Urinary bladder (tissue), 4 donors: ENCODE measurements around the gene TRIM7. TPM values are rescaled to one million over a fixed set of nuclear protein-coding genes. Genes with fewer than 3 reads are reported as not detected.
"Not testable (repeated sequence)": the region's sequence is repeated elsewhere in the genome, so short reads cannot be mapped to it uniquely, and the experiment has no call there.

Experiments
- DNase-seq: peaks from one replicate; pipeline ENCODE4 v3.0.0-alpha.2; 2015; ENCODE audit errors: extremely low spot score
- H3K27ac ChIP-seq: one replicate; pipeline ENCODE4 v1.5.1; 2013; ENCODE audit warnings: low read depth, mild to moderate bottlenecking, moderate library complexity
- H3K36me3 ChIP-seq: one replicate; pipeline ENCODE4 v1.6.1; 2013; ENCODE audit warnings: mild to moderate bottlenecking, moderate library complexity; ENCODE audit not compliant: insufficient read depth
- H3K4me1 ChIP-seq: one replicate; pipeline ENCODE4 v1.6.1; 2013; ENCODE audit warnings: mild to moderate bottlenecking, moderate library complexity; ENCODE audit not compliant: insufficient read depth
- H3K4me3 ChIP-seq: one replicate; pipeline ENCODE4 v1.5.1; 2013; ENCODE audit warnings: low read depth, low read length
- WGBS: extraction: QIAGEN DNeasy Blood & Tissue Kit; methylation state at CpG from one replicate; pipeline ENCODE4 v1.1.7; 2013; 5-methylcytosine and 5-hydroxymethylcytosine counted together
- polyA plus RNA-seq: library from polyadenylated mRNA; stranded (reverse); fragments of 200-250 nt; gene quantifications from one replicate; pipeline ENCODE4 v1.2.3, GENCODE V29; 2013
- total RNA-seq: library from RNA; depleted of rRNA; stranded (reverse); fragments of >200 nt; gene quantifications from one replicate; pipeline ENCODE4 v1.2.3, GENCODE V29; 2014
- donor health status: healthy with polysubstance abuse.
- donor health status: healthy.

Gene TRIM7
- total and polyA plus RNA-seq, 2 donors: 1.2 to 3.7 TPM

- no peak for DNase-seq
- Histone ChIP-seq H3K27ac (no peak overlapping the region), H3K36me3 (no peaks in the 10 kb centered on the region), H3K4me1 (no peaks in the 10 kb centered on the region), H3K4me3 (no peak overlapping the region)
- WGBS: 90% methylated on average over 6 of the region's 6 CpGs
Observed at GRCh38 chr5:181212080-181212479, 7.1 kb upstream of the TRIM7 start.

- Histone ChIP-seq H3K36me3 (no peaks in the 10 kb centered on the region), H3K4me1 (no peaks in the 10 kb centered on the region), H3K4me3 (no peak overlapping the region), H3K27ac (no peak overlapping the region)
- no peak for DNase-seq
- 47% methylated on average over 7 of the region's 7 CpGs for WGBS
Observed at GRCh38 chr5:181211208-181211607, 6.2 kb upstream of the TRIM7 start.

GRCh38 chr5:181210698-181211097 is 5.7 kb upstream of the TRIM7 start:
- not testable (repeated sequence) for DNase-seq, H3K27ac ChIP-seq, H3K36me3 ChIP-seq, H3K4me1 ChIP-seq, H3K4me3 ChIP-seq
- 78% methylated on average over 17 of the region's 17 CpGs for WGBS

GRCh38 chr5:181210148-181210547 is 5.2 kb upstream of the TRIM7 start:
- H3K4me1 ChIP-seq, H3K36me3 ChIP-seq, DNase-seq, H3K27ac ChIP-seq, H3K4me3 ChIP-seq: not testable (repeated sequence)
- WGBS: 76% methylated on average over 11 of the region's 11 CpGs

GRCh38 chr5:181209006-181209405 is 4.0 kb upstream of the TRIM7 start:
- H3K4me3 ChIP-seq, H3K27ac ChIP-seq, H3K4me1 ChIP-seq, DNase-seq, H3K36me3 ChIP-seq: not testable (repeated sequence)
- 85% methylated on average over 24 of the region's 24 CpGs for WGBS

GRCh38 chr5:181207960-181208253 is 2.9 kb upstream of the TRIM7 start:
- H3K27ac ChIP-seq: no peak overlapping the region

GRCh38 chr5:181207214-181207959 is 2.4 kb upstream of the TRIM7 start:
- DNase-seq: no peak
- H3K4me1 ChIP-seq: peaks cover 3% of the 10 kb centered on the region
- H3K36me3 ChIP-seq: no peaks in the 10 kb centered on the region
- H3K4me3 ChIP-seq: peak overlapping the region; percentile 29
- peak overlapping the region; percentile 15 for H3K27ac ChIP-seq
- WGBS: under 1% methylated on average over 36 of the region's 36 CpGs

More at GRCh38 chr5:181207960-181208253, 2.9 kb upstream of the TRIM7 start:
- H3K36me3 ChIP-seq: no peaks in the 10 kb centered on the region
- WGBS: 46% methylated on average over 3 of the region's 3 CpGs
- H3K4me1 ChIP-seq: peaks cover 3% of the 10 kb centered on the region
- DNase-seq: no peak
- no peak overlapping the region for H3K4me3 ChIP-seq

GRCh38 chr5:181205761-181206649 is 1.0 kb upstream of the TRIM7 start:
- peaks cover 3% of the 10 kb centered on the region for H3K4me1 ChIP-seq
- no peaks in the 10 kb centered on the region for H3K36me3 ChIP-seq
- peak overlapping the region; percentile 47 for H3K4me3 ChIP-seq
- DNase-seq: no peak
- WGBS: 12% methylated on average over 37 of the region's 37 CpGs
- no peak overlapping the region for H3K27ac ChIP-seq

- H3K27ac ChIP-seq: no peak overlapping the region
- under 1% methylated on average over 67 of the region's 67 CpGs for WGBS
- H3K36me3 ChIP-seq: no peaks in the 10 kb centered on the region
- peak overlapping the region; percentile 47 for H3K4me3 ChIP-seq
- peaks cover 3% of the 10 kb centered on the region for H3K4me1 ChIP-seq
- DNase-seq: no peak
Observed at GRCh38 chr5:181204113-181204825, 727 bp downstream of the TRIM7 start.

GRCh38 chr5:181203777-181204112 is 1.3 kb downstream of the TRIM7 start:
- DNase-seq: no peak
- WGBS: 9% methylated on average over 17 of the region's 17 CpGs
- Histone ChIP-seq H3K4me1 (peaks cover 3% of the 10 kb centered on the region), H3K36me3 (no peaks in the 10 kb centered on the region), H3K4me3 (peak overlapping the region; percentile 47), H3K27ac (no peak overlapping the region)

- WGBS: 73% methylated on average over 11 of the region's 11 CpGs
- no peak for DNase-seq
- H3K4me1 ChIP-seq: peaks cover 3% of the 10 kb centered on the region
- no peaks in the 10 kb centered on the region for H3K36me3 ChIP-seq
- no peak overlapping the region for H3K4me3 ChIP-seq
- no peak overlapping the region for H3K27ac ChIP-seq
Observed at GRCh38 chr5:181203093-181203711, 1.8 kb downstream of the TRIM7 start.

- DNase-seq: no peak
- Histone ChIP-seq H3K27ac (no peak overlapping the region), H3K36me3 (no peaks in the 10 kb centered on the region), H3K4me1 (peaks cover 3% of the 10 kb centered on the region), H3K4me3 (no peak overlapping the region)
- WGBS: 68% methylated on average over 4 of the region's 4 CpGs
Observed at GRCh38 chr5:181200816-181201215, 4.2 kb downstream of the TRIM7 start.

- H3K4me1 ChIP-seq: peaks cover 3% of the 10 kb centered on the region
- no peaks in the 10 kb centered on the region for H3K36me3 ChIP-seq
- WGBS: 74% methylated on average over 12 of the region's 12 CpGs
- no peak overlapping the region for H3K27ac ChIP-seq
- no peak overlapping the region for H3K4me3 ChIP-seq
- DNase-seq: no peak
Observed at GRCh38 chr5:181199881-181200638, 4.9 kb downstream of the TRIM7 start.
